Parathyroid adenoma (tissue), 2 donors: ENCODE results near the gene TCF19.
"Not testable (repeated sequence)": the region's sequence is repeated elsewhere in the genome, so short reads cannot be mapped to it uniquely, and the experiment has no call there.

Source experiments
- H2AFZ ChIP-seq: fragments of 300-600 bp; sonication (generic); one replicate; pipeline ENCODE4 v1.7.0; 2017; ENCODE audit warnings: antibody characterized with exemption, mild to moderate bottlenecking
- H3K27ac ChIP-seq: fragments of 300-600 bp; sonication (generic); one replicate; pipeline ENCODE4 v1.7.0; 2017
- H3K27me3 ChIP-seq: fragments of 300-600 bp; sonication (generic); one replicate; pipeline ENCODE4 v1.7.0; 2017; ENCODE audit warnings: low read length; ENCODE audit not compliant: control insufficient read depth, insufficient read depth
- H3K36me3 ChIP-seq: fragments of 300-600 bp; sonication (generic); one replicate; pipeline ENCODE4 v1.7.0; 2017; ENCODE audit warnings: low read length; ENCODE audit not compliant: control insufficient read depth, insufficient read depth
- H3K4me1 ChIP-seq: fragments of 300-600 bp; sonication (generic); one replicate; pipeline ENCODE4 v1.7.0; 2017; ENCODE audit warnings: control low read depth
- H3K4me2 ChIP-seq: fragments of 300-600 bp; sonication (generic); one replicate; pipeline ENCODE4 v1.7.0; 2017; ENCODE audit warnings: low read length
- H3K4me3 ChIP-seq: fragments of 300-600 bp; sonication (generic); one replicate; pipeline ENCODE4 v1.7.0; 2017; ENCODE audit warnings: low read depth, low read length
- H3K79me2 ChIP-seq: fragments of 300-600 bp; sonication (generic); one replicate; pipeline ENCODE4 v1.7.0; 2017; ENCODE audit warnings: control low read depth
- H3K9ac ChIP-seq: fragments of 300-600 bp; sonication (generic); one replicate; pipeline ENCODE4 v1.7.0; 2017; ENCODE audit warnings: mild to moderate bottlenecking
- H3K9me3 ChIP-seq: fragments of 300-600 bp; sonication (generic); one replicate; pipeline ENCODE4 v1.7.0; 2017; ENCODE audit warnings: low read length; ENCODE audit not compliant: control insufficient read depth
- CTCF ChIP-seq: fragments of 300-600 bp; sonication (generic); IDR thresholded peaks from one replicate; pipeline ENCODE4 v1.7.0; 2017; ENCODE audit warnings: antibody characterized with exemption, mild to moderate bottlenecking
- donor health status: primary hyperparathyroidism.

The TCF19 gene

GRCh38 chr6:31190488-31190887, 32.1 kb downstream of the TCF19 start:
- Histone ChIP-seq H2AFZ (no peak overlapping the region), H3K4me1 (no peaks in the 10 kb centered on the region), H3K36me3 (no peaks in the 10 kb centered on the region), H3K9ac (no peak overlapping the region), H3K27me3 (no peaks in the 10 kb centered on the region), H3K9me3 (no peaks in the 10 kb centered on the region), H3K27ac (no peak overlapping the region), H3K4me2 (no peak overlapping the region), H3K4me3 (no peak overlapping the region), H3K79me2 (no peaks in the 10 kb centered on the region)
- TF ChIP-seq CTCF, result no peak

- H3K4me2 ChIP-seq, H3K27ac ChIP-seq, H3K9me3 ChIP-seq, H3K27me3 ChIP-seq, H3K4me3 ChIP-seq, H3K79me2 ChIP-seq, H3K4me1 ChIP-seq, H2AFZ ChIP-seq, H3K9ac ChIP-seq, H3K36me3 ChIP-seq: not testable (repeated sequence)
- TF ChIP-seq CTCF, result peak; percentile 56
Measured at GRCh38 chr6:31192431-31193105, 34.2 kb downstream of the TCF19 start.

GRCh38 chr6:31193206-31193605, 34.8 kb downstream of the TCF19 start:
- Histone ChIP-seq H3K36me3 (no peaks in the 10 kb centered on the region), H3K27me3 (no peaks in the 10 kb centered on the region), H3K4me2 (no peak overlapping the region), H3K4me1 (no peaks in the 10 kb centered on the region), H3K4me3 (no peak overlapping the region), H3K9ac (no peak overlapping the region), H3K27ac (no peak overlapping the region), H3K79me2 (no peaks in the 10 kb centered on the region), H2AFZ (no peak overlapping the region), H3K9me3 (no peaks in the 10 kb centered on the region)
- no peak for TF ChIP-seq CTCF

- no peak overlapping the region for H3K4me2 ChIP-seq
- H3K27ac ChIP-seq, result no peak overlapping the region
- no peaks in the 10 kb centered on the region for H3K9me3 ChIP-seq
- TF ChIP-seq CTCF, result no peak
- H3K4me1 ChIP-seq, result no peaks in the 10 kb centered on the region
- H3K27me3 ChIP-seq, result no peaks in the 10 kb centered on the region
- H3K4me3 ChIP-seq, result no peak overlapping the region
- no peaks in the 10 kb centered on the region for H3K79me2 ChIP-seq
- no peak overlapping the region for H2AFZ ChIP-seq
- H3K36me3 ChIP-seq, result no peaks in the 10 kb centered on the region
- no peak overlapping the region for H3K9ac ChIP-seq
Measured at GRCh38 chr6:31194061-31194834, 35.9 kb downstream of the TCF19 start.

GRCh38 chr6:31195308-31195979, 37.1 kb downstream of the TCF19 start:
- not testable (repeated sequence) for H3K9me3 ChIP-seq, H3K27me3 ChIP-seq, H3K27ac ChIP-seq, H3K4me3 ChIP-seq, H3K9ac ChIP-seq, H3K4me2 ChIP-seq, H2AFZ ChIP-seq, H3K79me2 ChIP-seq, H3K4me1 ChIP-seq, H3K36me3 ChIP-seq

GRCh38 chr6:31196251-31197022, 38.0 kb downstream of the TCF19 start:
- not testable (repeated sequence) for H3K9ac ChIP-seq, H3K4me3 ChIP-seq, H3K79me2 ChIP-seq, H3K4me1 ChIP-seq, H3K27me3 ChIP-seq, H3K9me3 ChIP-seq, H3K36me3 ChIP-seq
- peak overlapping the region; percentile 61 for H2AFZ ChIP-seq
- peak overlapping the region; percentile 82 for H3K4me2 ChIP-seq
- H3K27ac ChIP-seq, result peak overlapping the region; percentile 97
